CD8-positive, alpha-beta memory T cell (primary cell): Measurements from ENCODE around the gene MARCHF6. TPM values are rescaled to one million over a fixed set of nuclear protein-coding genes. Genes with fewer than 3 reads are reported as not detected.
A peak's percentile ranks its signal among the peaks of the same experiment; 100 is the strongest.
"Not testable (repeated sequence)": the region's sequence is repeated elsewhere in the genome, so short reads cannot be mapped to it uniquely, and the experiment has no call there.

ENCODE experiments used
- CTCF ChIA-PET: fragments of 350-600 bp; sonication (Branson Sonifier 250); formaldehyde crosslinking; loops from one replicate; lab custom pipeline; 2021; ENCODE audit warnings: antibody characterized with exemption; lab: Charles Lee
- POLR2A ChIA-PET: fragments of 350-600 bp; sonication (Branson Sonifier 250); formaldehyde crosslinking; loops from one replicate; lab custom pipeline; 2021; ENCODE audit warnings: antibody characterized with exemption; lab: Charles Lee
- DNase-seq, 5 donors: peaks; one replicate each; pipeline versions ENCODE4 v3.0.0 to v3.0.0-alpha.2; 2020 to 2022; ENCODE audit warnings: mixed read lengths in 1 of 5
- H3K27ac ChIP-seq: one replicate; pipeline ENCODE4 v1.7.0; 2013; ENCODE audit warnings: low read depth, mild to moderate bottlenecking, low read length, moderate library complexity
- H3K27me3 ChIP-seq: 2 replicates; pipeline ENCODE4 v1.7.0; 2013; ENCODE audit warnings: low read length, mild to moderate bottlenecking; ENCODE audit not compliant: insufficient read depth, poor library complexity, severe bottlenecking
- H3K36me3 ChIP-seq: 2 replicates; pipeline ENCODE4 v1.7.0; 2013; ENCODE audit warnings: mild to moderate bottlenecking, low read length, moderate library complexity; ENCODE audit not compliant: insufficient read depth
- H3K4me1 ChIP-seq: 2 replicates; pipeline ENCODE4 v1.7.0; 2013; ENCODE audit warnings: mild to moderate bottlenecking, low read length, moderate library complexity; ENCODE audit not compliant: insufficient read depth
- H3K4me3 ChIP-seq: 2 replicates; pipeline ENCODE4 v1.7.0; 2013; ENCODE audit warnings: mild to moderate bottlenecking, low read length
- H3K9me3 ChIP-seq: 2 replicates; pipeline ENCODE4 v1.7.0; 2013; ENCODE audit warnings: mild to moderate bottlenecking, low read length
- H3K27ac Mint-ChIP-seq, 8 donors: one replicate each; pipeline ENCODE4 v1.8.0; 2020 to 2021; ENCODE audit warnings: mixed read lengths in 8 of 8, mild to moderate bottlenecking in 6 of 8, inconsistent platforms in 3 of 8, moderate library complexity in 3 of 8
- H3K27me3 Mint-ChIP-seq, 2 donors: one replicate each; pipeline ENCODE4 v1.8.0; 2020 to 2021; ENCODE audit warnings: mixed read lengths in 2 of 2, mild to moderate bottlenecking in 1 of 2, moderate library complexity in 1 of 2
- H3K36me3 Mint-ChIP-seq, 3 donors: one replicate each; pipeline ENCODE4 v1.8.0; 2020 to 2021; ENCODE audit warnings: mixed read lengths in 3 of 3, inconsistent platforms in 1 of 3, mild to moderate bottlenecking in 1 of 3
- H3K4me1 Mint-ChIP-seq, 3 donors: one replicate each; pipeline ENCODE4 v1.8.0; 2020 to 2021; ENCODE audit warnings: mixed read lengths in 3 of 3, inconsistent platforms in 1 of 3, mild to moderate bottlenecking in 1 of 3
- H3K4me3 Mint-ChIP-seq, 7 donors: one replicate each; pipeline ENCODE4 v1.8.0; 2020 to 2021; ENCODE audit warnings: mixed read lengths in 7 of 7, mild to moderate bottlenecking in 6 of 7, moderate library complexity in 4 of 7, inconsistent platforms in 2 of 7
- H3K9me3 Mint-ChIP-seq, 5 donors: one replicate each; pipeline ENCODE4 v1.8.0; 2020 to 2022; ENCODE audit warnings: mixed read lengths in 5 of 5, mild to moderate bottlenecking in 3 of 5, moderate library complexity in 2 of 5, inconsistent platforms in 1 of 5
- polyA plus RNA-seq: library from polyadenylated mRNA; unstranded; fragments of 300-500 nt; fragmentation: Illumina TruSeq; gene quantifications from one replicate; pipeline ENCODE4 v1.2.3, GENCODE V29; 2021
- total RNA-seq, 2 experiments: library from RNA; stranded (reverse); gene quantifications; one replicate each; pipeline ENCODE4 v1.2.3, GENCODE V29; 2021

Gene MARCHF6
- total and polyA plus RNA-seq, 3 experiments from 2014 or later, result 54.2 to 110 (median 103) TPM

DNA sequence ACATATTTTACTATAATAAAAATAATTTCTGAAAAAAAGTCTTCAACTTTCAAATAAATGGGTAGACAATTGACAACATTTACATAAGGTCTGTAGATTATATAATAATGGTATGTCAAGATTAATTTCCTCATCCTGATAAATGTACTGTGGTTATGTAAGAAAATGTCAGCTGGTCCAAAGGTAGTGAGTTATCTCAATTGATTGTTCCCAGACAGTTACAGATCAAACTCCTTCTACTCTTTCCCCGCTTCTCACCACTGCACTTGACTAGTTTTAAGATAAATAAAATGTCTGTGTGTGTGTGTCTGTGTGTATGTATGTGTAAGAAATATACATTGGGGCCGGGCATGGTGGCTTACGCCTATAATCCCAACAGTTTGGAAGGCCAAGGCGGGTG, 16.4 kb upstream of the MARCHF6 start:
- H3K9me3 ChIP-seq, result no peaks in the 10 kb centered on the region
- H3K36me3 Mint-ChIP-seq, result no peaks in the 10 kb centered on the region
- POLR2A ChIA-PET, result interaction anchor here (1.3 kb wide), 1 partner anchor 16 kb away, joined by 3 read pairs; the partner anchor contains the start of gene MARCHF6
- peaks cover 5 to 6% (median 6%) of the 10 kb centered on the region in 3 donors for H3K4me1 Mint-ChIP-seq
- no peaks in the 10 kb centered on the region for H3K9me3 Mint-ChIP-seq
- CTCF ChIA-PET, result no interaction called here
- H3K27ac ChIP-seq, result no peak overlapping the region
- H3K27me3 Mint-ChIP-seq, result peaks cover 23 to 30% of the 10 kb centered on the region in 2 donors
- H3K36me3 ChIP-seq, result no peaks in the 10 kb centered on the region
- no peak overlapping the region for H3K4me3 ChIP-seq
- H3K27ac Mint-ChIP-seq, result no peak overlapping the region
- no peak for DNase-seq
- peaks cover 9% of the 10 kb centered on the region for H3K27me3 ChIP-seq
- H3K4me3 Mint-ChIP-seq, result no peak overlapping the region
- no peaks in the 10 kb centered on the region for H3K4me1 ChIP-seq

DNA sequence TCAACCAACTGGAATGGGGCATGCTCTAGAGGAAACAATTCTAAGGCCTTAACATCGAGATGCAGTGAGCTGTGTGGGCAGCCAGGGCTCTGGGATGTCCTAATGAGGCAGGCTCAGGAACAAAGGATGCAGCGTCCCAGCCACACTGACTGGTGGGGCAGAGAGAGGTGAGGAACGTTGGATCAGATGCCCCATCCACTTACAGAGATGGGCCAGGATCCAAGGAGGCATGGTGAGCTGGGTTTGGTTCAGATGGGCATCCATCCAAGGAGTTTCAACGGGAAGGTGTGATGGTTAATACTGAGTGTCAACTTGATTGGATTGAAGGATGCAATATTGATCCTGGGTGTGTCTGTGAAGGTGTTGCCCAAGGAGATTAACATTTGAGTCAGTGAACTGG, 15.5 kb upstream of the MARCHF6 start:
- no peaks in the 10 kb centered on the region for H3K4me1 ChIP-seq
- Mint-ChIP-seq H3K9me3 (no peaks in the 10 kb centered on the region), H3K4me3 (no peak overlapping the region), H3K27me3 (peaks cover 19 to 22% of the 10 kb centered on the region in 2 donors), H3K36me3 (no peaks in the 10 kb centered on the region), H3K27ac (no peak overlapping the region), H3K4me1 (peaks cover 5 to 6% (median 5%) of the 10 kb centered on the region in 3 donors)
- H3K27ac ChIP-seq, result no peak overlapping the region
- H3K27me3 ChIP-seq, result peaks cover 9% of the 10 kb centered on the region
- POLR2A ChIA-PET, result interaction anchor here (1.3 kb wide), 1 partner anchor 15 kb away, joined by 3 read pairs; the partner anchor contains the start of gene MARCHF6
- CTCF ChIA-PET, result no interaction called here
- H3K4me3 ChIP-seq, result no peak overlapping the region
- no peaks in the 10 kb centered on the region for H3K9me3 ChIP-seq
- no peak for DNase-seq
- H3K36me3 ChIP-seq, result no peaks in the 10 kb centered on the region

DNA sequence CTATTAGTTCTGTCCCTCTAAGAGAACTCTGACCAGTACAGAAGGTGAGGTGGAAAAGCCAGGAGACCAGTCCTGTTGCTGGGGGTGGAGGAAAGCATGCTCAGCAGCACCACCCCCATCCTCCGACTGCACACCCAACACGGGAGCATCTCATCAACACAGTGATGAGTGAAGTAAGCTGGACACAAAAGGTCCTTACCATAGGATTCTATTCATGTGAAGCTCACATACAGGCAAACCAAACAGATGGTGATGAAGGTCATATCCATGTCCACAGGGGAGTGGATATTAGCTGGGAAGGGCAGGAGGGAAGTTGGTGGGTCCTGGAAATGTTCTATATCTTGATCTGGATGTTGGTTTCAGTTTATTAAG, 14.8 kb upstream of the MARCHF6 start:
- ChIA-PET CTCF (no interaction called here), POLR2A (interaction anchor here (1.3 kb wide), 1 partner anchor 14 kb away, joined by 3 read pairs; the partner anchor contains the start of gene MARCHF6)
- Histone ChIP-seq H3K9me3 (no peaks in the 10 kb centered on the region), H3K4me1 (no peaks in the 10 kb centered on the region), H3K36me3 (no peaks in the 10 kb centered on the region), H3K27ac (no peak overlapping the region), H3K27me3 (peaks cover 7% of the 10 kb centered on the region), H3K4me3 (no peak overlapping the region)
- Mint-ChIP-seq H3K4me3 (no peak overlapping the region), H3K27me3 (peaks cover 12 to 19% of the 10 kb centered on the region in 2 donors), H3K27ac (peak overlapping the region in 1 of 8 donors; percentile 60), H3K9me3 (no peaks in the 10 kb centered on the region), H3K36me3 (no peaks in the 10 kb centered on the region), H3K4me1 (no peaks in the 10 kb centered on the region)
- DNase-seq, result no peak

DNA sequence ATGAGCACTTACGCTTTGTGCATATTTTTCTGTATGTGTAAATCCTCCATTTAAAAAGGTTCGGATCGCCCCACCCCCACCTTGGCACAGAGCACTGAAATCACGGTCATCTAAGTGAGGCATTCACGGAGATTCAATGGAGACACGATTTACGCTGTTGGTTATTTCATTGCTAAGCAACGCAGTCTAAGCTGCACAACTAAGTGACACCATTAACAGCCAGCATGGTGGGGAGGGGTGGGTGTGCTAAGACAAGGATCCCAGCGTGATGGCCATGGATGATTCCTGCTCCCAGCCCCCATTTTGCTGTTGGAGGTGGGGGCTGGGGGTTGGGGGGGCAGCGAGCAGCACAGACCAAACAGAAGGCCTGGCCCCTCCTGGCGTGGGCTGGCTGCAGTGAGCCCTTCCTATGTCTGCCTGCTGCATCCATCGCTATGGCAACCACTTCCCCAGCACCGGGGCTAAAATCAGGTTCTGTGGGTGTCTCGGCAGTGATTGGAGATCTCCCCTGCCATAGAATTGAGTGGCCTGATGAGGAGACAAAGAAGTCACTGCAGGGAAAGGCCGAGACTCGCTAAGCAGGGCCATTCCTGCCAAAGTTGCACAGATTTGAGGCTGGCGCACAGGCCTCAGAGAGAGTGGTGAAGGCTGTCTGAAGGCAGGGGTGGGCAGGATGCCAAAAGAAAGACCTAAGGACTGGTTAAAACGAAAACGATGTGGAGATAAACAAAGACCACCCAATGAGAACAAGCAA, 14.3 kb upstream of the MARCHF6 start:
- Histone ChIP-seq H3K36me3 (no peaks in the 10 kb centered on the region), H3K4me1 (no peaks in the 10 kb centered on the region), H3K27me3 (peaks cover 3% of the 10 kb centered on the region), H3K4me3 (no peak overlapping the region), H3K9me3 (no peaks in the 10 kb centered on the region), H3K27ac (no peak overlapping the region)
- ChIA-PET POLR2A (no interaction called here), CTCF (no interaction called here)
- Mint-ChIP-seq H3K27me3 (peaks cover 12 to 18% of the 10 kb centered on the region in 2 donors), H3K4me1 (no peaks in the 10 kb centered on the region), H3K9me3 (no peaks in the 10 kb centered on the region), H3K27ac (peak overlapping the region in 1 of 8 donors; percentile 72), H3K4me3 (no peak overlapping the region), H3K36me3 (no peaks in the 10 kb centered on the region)
- DNase-seq, result no peak

DNA sequence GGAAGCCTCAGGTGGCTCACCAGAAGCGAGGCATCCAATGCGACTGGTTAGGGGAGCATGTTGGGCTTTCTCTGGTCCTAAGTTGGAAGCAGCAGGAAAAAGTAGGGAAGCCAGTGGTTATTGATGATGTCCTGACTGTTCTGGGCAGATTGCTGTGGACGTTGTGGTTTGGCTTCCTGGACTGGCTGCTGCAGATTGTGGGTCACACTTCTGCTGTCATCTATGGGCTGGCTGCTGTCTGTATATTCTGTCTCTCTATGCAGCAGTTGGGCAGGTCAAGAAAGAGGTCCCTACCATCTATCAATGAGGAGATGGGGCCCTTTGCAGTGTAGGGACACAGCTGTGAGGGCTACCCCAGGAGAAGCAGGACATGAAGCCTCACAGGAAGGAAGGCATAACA, 13.5 kb upstream of the MARCHF6 start:
- no peaks in the 10 kb centered on the region for H3K27me3 ChIP-seq
- DNase-seq, result no peak
- H3K36me3 Mint-ChIP-seq, result no peaks in the 10 kb centered on the region
- H3K4me3 ChIP-seq, result no peak overlapping the region
- no peaks in the 10 kb centered on the region for H3K9me3 ChIP-seq
- POLR2A ChIA-PET, result no interaction called here
- no peaks in the 10 kb centered on the region for H3K4me1 Mint-ChIP-seq
- CTCF ChIA-PET, result no interaction called here
- no peaks in the 10 kb centered on the region for H3K4me1 ChIP-seq
- H3K27ac Mint-ChIP-seq, result peak overlapping the region in 1 of 8 donors; percentile 3
- no peaks in the 10 kb centered on the region for H3K9me3 Mint-ChIP-seq
- no peak overlapping the region for H3K4me3 Mint-ChIP-seq
- H3K27ac ChIP-seq, result no peak overlapping the region
- no peaks in the 10 kb centered on the region for H3K36me3 ChIP-seq
- H3K27me3 Mint-ChIP-seq, result peaks cover 6 to 10% of the 10 kb centered on the region in 2 donors

DNA sequence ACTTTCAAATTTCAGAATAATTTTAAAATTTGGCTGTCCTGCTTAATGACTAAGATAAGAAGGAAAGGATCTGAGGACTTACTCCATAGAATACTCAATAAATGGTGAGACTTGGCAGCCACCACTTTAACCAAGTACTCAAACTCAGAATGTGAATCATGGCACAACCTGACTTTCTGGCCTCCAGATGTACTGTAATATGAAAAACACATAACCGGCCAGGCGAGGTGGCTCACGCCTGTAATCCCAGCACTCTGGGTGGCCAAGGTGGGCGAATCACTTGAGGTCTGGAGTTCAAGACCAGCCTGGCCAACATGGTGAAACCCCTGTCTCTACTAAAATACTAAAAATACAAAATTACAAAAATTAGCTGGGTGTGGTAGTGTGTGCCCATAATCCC, 10.0 kb upstream of the MARCHF6 start:
- Histone ChIP-seq H3K27ac (no peak overlapping the region), H3K36me3 (no peaks in the 10 kb centered on the region), H3K27me3 (no peaks in the 10 kb centered on the region), H3K9me3 (no peaks in the 10 kb centered on the region), H3K4me3 (no peak overlapping the region), H3K4me1 (no peaks in the 10 kb centered on the region)
- no peaks in the 10 kb centered on the region for H3K36me3 Mint-ChIP-seq
- H3K9me3 Mint-ChIP-seq, result no peaks in the 10 kb centered on the region
- ChIA-PET CTCF (interaction anchor here (1.0 kb wide), 1 partner anchor 10 kb away, joined by 3 read pairs; the partner anchor contains the start of gene MARCHF6), POLR2A (no interaction called here)
- H3K27me3 Mint-ChIP-seq, result peaks cover 0 to 1% of the 10 kb centered on the region in 2 donors
- no peak overlapping the region for H3K4me3 Mint-ChIP-seq
- H3K4me1 Mint-ChIP-seq, result no peaks in the 10 kb centered on the region
- DNase-seq, result no peak
- H3K27ac Mint-ChIP-seq, result no peak overlapping the region

DNA sequence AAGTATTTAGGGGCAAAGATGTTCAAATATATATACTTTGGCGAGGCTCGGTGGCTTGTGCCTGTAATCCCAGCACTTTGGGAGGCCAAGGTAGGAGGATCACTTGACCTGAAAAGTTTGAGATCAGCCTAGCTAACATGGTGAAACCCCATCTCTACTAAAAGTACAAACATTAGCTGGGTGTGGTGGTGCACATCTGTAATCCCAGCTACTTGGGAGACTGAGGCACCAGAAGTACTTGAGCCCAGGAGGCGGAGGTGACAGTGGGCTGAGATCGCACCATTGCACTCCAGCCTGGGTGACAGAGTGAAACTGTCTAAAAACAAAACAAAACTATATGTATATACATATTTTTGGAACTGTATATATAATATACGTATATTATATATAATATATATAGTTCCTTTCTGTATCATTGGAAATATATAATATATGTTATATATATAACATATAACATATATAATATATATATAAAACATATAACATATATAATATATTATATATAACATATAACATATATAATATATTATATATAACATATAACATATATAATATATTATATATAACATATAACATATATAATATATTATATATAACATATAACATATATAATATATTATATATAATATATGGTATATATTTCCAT, 8.9 kb upstream of the MARCHF6 start:
- H3K4me1 ChIP-seq, H3K27me3 Mint-ChIP-seq, H3K27ac Mint-ChIP-seq, H3K27me3 ChIP-seq, H3K4me1 Mint-ChIP-seq, H3K9me3 ChIP-seq, H3K4me3 ChIP-seq, H3K27ac ChIP-seq, CTCF ChIA-PET, DNase-seq, H3K36me3 Mint-ChIP-seq, H3K9me3 Mint-ChIP-seq, H3K36me3 ChIP-seq, H3K4me3 Mint-ChIP-seq, POLR2A ChIA-PET: not testable (repeated sequence)

DNA sequence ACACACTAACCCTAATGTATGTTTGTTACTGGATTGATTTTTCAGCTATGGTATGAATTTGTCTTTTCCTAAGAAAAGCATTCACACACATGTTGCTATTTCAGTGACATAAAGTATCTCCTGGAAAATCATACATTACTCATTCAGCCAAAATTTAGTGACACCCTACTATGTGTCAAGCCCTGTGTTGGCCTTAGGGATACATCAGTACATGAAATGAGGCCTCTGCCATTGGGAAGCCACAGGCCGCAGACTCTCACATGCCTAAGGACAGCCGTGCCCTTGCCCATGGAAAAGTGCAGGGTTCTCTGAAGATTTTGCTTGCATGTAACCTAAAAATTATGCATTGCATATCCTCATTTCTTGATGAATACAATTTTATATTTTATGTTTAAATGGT, 5.2 kb upstream of the MARCHF6 start:
- Mint-ChIP-seq H3K4me1 (peaks cover 9 to 17% (median 14%) of the 10 kb centered on the region in 3 donors), H3K4me3 (no peak overlapping the region), H3K27ac (no peak overlapping the region), H3K27me3 (no peaks in the 10 kb centered on the region), H3K36me3 (peaks cover 0 to 1% (median 0%) of the 10 kb centered on the region in 3 donors), H3K9me3 (no peaks in the 10 kb centered on the region)
- Histone ChIP-seq H3K36me3 (no peaks in the 10 kb centered on the region), H3K9me3 (no peaks in the 10 kb centered on the region), H3K4me3 (no peak overlapping the region), H3K27me3 (no peaks in the 10 kb centered on the region), H3K4me1 (peaks cover 8% of the 10 kb centered on the region), H3K27ac (no peak overlapping the region)
- DNase-seq, result no peak
- POLR2A ChIA-PET, result no interaction called here
- CTCF ChIA-PET, result no interaction called here
